RWPE2 (cell line): ENCODE results near the gene TNNT2.

Experiments used
- ATAC-seq: fragments of 200-7000 bp; cut with Tn5 transposase; 3 replicates; pipeline ENCODE4 v1.9.1; 2021; ENCODE audit warnings: low read depth
- DNase-seq: peaks from one replicate; pipeline ENCODE4 v3.0.0-alpha.2; 2020; ENCODE audit warnings: low spot score
- H3K27ac ChIP-seq: fragments of 450-650 bp; 2 replicates; pipeline ENCODE4 v1.5.1; 2017; ENCODE audit warnings: mild to moderate bottlenecking; ENCODE audit not compliant: poor library complexity, severe bottlenecking
- H3K27me3 ChIP-seq: fragments of 250-450 bp; sonication (Bioruptor Pico); 2 replicates; pipeline ENCODE4 v1.5.1; 2021; ENCODE audit warnings: mild to moderate bottlenecking, moderate library complexity; ENCODE audit not compliant: insufficient read depth, poor library complexity, severe bottlenecking
- H3K36me3 ChIP-seq: fragments of 250-450 bp; sonication (Bioruptor Pico); 2 replicates; pipeline ENCODE4 v1.5.1; 2020; ENCODE audit warnings: low read depth, mild to moderate bottlenecking, moderate library complexity
- H3K4me1 ChIP-seq: fragments of 250-450 bp; sonication (Bioruptor Pico); 2 replicates; pipeline ENCODE4 v1.5.1; 2021; ENCODE audit warnings: mild to moderate bottlenecking, moderate library complexity; ENCODE audit not compliant: insufficient read depth, poor library complexity, severe bottlenecking
- H3K4me3 ChIP-seq: fragments of 250-450 bp; sonication (Bioruptor Pico); 2 replicates; pipeline ENCODE4 v1.5.1; 2021; ENCODE audit warnings: mild to moderate bottlenecking, moderate library complexity; ENCODE audit not compliant: severe bottlenecking
- H3K9me3 ChIP-seq: fragments of 250-450 bp; sonication (Bioruptor Pico); 2 replicates; pipeline ENCODE4 v1.5.1; 2021; ENCODE audit warnings: mild to moderate bottlenecking, moderate library complexity; ENCODE audit not compliant: severe bottlenecking
- TF ChIP-seq, protein P1 (sequence below): fragments of 450-650 bp; IDR thresholded peaks from one replicate; pipeline ENCODE4 v1.5.1; 2017; ENCODE audit warnings: mild to moderate bottlenecking, moderate library complexity; ENCODE audit not compliant: poor library complexity, severe bottlenecking

Gene TNNT2

DNA sequence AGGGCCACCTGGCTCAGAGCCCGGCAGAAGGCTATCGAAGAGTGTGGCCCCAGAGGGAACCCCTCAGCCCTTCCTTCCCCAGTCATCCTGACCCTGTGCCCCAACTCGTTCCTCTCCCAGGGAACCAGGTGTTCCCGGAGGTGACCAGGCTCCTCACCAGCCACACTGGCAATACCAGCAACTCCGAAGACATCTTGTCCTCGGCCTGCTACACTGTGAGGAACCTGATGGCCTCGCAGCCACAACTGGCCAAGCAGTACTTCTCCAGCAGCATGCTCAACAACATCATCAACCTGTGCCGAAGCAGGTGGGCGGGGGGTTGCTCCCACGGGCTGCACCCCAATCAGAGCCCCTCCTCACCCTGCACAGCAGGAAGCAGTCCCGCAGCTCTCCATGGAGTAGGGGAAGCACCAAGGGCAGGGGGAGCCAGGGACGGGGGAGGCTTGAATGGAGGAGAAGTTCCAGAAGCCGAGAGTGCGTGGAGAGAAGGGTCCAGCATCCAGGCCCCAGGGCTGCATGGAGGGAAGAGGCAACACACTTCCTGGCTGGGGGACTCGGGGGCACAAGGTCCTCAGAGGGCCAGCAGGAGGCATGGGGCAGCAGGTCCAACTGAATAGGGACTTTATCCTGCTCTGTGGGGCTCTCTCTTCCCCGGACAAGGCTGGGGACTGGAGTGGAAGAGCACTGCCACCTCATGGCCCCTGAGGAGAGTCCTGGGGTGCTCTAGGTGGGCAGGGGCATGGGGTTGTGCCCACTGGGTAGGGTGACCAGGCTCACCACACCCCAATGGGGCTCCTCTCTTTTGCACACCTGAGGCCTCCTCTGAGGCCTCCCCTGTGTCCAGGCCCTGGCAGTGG, 52.4 kb downstream of the TNNT2 start:
- Histone ChIP-seq H3K9me3 (no peaks in the 10 kb centered on the region), H3K4me1 (no peaks in the 10 kb centered on the region), H3K4me3 (no peak overlapping the region), H3K27ac (no peak overlapping the region), H3K36me3 (peaks cover 92% of the 10 kb centered on the region), H3K27me3 (no peaks in the 10 kb centered on the region)
- no peak for DNase-seq
- TF ChIP-seq, protein P1, sequence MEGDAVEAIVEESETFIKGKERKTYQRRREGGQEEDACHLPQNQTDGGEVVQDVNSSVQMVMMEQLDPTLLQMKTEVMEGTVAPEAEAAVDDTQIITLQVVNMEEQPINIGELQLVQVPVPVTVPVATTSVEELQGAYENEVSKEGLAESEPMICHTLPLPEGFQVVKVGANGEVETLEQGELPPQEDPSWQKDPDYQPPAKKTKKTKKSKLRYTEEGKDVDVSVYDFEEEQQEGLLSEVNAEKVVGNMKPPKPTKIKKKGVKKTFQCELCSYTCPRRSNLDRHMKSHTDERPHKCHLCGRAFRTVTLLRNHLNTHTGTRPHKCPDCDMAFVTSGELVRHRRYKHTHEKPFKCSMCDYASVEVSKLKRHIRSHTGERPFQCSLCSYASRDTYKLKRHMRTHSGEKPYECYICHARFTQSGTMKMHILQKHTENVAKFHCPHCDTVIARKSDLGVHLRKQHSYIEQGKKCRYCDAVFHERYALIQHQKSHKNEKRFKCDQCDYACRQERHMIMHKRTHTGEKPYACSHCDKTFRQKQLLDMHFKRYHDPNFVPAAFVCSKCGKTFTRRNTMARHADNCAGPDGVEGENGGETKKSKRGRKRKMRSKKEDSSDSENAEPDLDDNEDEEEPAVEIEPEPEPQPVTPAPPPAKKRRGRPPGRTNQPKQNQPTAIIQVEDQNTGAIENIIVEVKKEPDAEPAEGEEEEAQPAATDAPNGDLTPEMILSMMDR: no peak
- no peak for ATAC-seq

DNA sequence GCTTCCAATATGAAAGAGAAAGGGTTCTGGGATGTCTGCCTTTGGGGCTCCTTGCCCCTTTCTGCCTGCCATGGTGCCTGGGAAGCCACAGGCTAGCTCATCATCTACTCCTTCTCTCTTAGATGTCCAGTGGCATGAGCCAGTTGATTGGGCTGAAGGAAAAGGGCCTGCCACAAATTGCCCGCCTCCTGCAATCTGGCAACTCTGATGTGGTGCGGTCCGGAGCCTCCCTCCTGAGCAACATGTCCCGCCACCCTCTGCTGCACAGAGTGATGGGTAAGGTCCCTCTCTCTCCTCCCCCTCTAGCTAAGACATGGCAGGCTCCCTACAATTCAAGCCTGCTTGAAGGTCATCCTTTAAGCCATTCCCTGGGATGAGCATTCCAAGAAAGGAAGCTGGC, 53.2 kb downstream of the TNNT2 start:
- DNase-seq: no peak

DNA sequence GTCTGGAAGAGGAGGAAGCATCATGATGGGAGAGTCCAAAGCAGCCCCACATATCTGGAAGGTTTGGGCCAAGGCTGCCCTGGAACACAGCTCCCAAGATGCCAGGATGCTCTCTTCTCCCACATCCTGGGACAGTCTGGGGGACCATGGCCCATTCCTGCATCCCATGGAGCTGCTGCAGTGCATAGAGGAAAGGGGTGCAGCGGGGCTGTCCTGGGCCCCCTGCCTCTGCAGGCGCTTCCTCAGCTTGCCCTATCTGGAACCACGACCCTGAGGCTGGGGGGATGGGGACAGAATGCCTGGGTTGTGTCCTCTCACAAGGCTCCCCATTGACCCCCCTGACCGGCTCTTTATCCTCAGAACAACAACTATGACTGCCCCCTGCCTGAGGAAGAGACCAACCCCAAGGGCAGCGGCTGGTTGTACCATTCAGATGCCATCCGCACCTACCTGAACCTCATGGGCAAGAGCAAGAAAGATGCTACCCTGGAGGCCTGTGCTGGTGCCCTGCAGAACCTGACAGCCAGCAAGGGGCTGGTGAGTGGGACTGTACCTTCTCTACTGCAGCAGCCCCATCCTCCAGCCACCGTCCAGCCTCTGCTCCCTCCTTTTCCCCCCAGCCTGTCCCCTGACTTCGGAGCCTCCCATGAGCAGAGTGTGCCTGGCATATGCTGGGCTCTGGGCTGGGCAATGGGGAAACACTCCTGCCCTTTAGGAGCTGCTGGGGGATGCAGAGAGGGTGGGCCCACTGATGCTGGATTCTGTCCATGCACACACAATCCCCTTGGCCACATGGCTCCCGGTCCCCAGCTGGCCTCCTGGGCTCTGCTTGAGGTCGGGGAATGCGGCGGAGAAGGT, 54.6 kb downstream of the TNNT2 start:
- Histone ChIP-seq H3K9me3 (no peaks in the 10 kb centered on the region), H3K27me3 (no peaks in the 10 kb centered on the region), H3K4me3 (no peak overlapping the region), H3K27ac (no peak overlapping the region), H3K36me3 (peaks cover 97% of the 10 kb centered on the region), H3K4me1 (peaks cover 15% of the 10 kb centered on the region)
- DNase-seq (no peak), ATAC-seq (no peak)
- TF ChIP-seq, protein P1: no peak

More for the DNA sequence above, 53.2 kb downstream of the TNNT2 start:
- no peaks in the 10 kb centered on the region for H3K9me3 ChIP-seq
- H3K36me3 ChIP-seq: peaks cover 97% of the 10 kb centered on the region
- H3K4me3 ChIP-seq: no peak overlapping the region
- no peaks in the 10 kb centered on the region for H3K27me3 ChIP-seq
- ATAC-seq: no peak
- TF ChIP-seq, protein P1: no peak
- peaks cover under 1% of the 10 kb centered on the region for H3K4me1 ChIP-seq
- no peak overlapping the region for H3K27ac ChIP-seq

DNA sequence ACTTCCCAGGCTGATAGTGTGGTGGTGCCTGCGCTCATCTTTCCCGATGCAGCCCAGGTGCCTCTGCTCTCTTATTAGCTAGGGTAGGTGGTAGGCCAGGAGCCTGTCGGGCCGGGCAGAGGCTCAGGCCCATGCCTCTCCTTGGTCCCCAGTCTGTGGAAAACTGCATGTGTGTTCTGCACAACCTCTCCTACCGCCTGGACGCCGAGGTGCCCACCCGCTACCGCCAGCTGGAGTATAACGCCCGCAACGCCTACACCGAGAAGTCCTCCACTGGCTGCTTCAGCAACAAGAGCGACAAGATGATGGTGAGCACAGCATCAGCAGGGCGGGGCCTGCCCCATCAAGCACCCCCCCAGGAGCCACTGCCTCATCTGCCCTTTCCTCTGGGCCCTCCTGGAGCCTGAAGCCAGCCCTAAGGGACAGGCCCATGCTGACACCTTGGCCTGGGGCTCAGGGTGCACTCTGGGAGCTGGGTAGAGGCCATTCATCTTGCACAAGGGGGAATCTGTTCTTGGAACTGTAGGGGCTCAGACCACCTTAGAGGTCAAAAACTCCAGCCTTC, 55.6 kb downstream of the TNNT2 start:
- Histone ChIP-seq H3K4me1 (peaks cover 15% of the 10 kb centered on the region), H3K9me3 (no peaks in the 10 kb centered on the region), H3K27me3 (no peaks in the 10 kb centered on the region), H3K4me3 (no peak overlapping the region), H3K27ac (no peak overlapping the region), H3K36me3 (peaks cover 97% of the 10 kb centered on the region)
- DNase-seq (no peak), ATAC-seq (no peak)
- TF ChIP-seq, protein P1: no peak
